HL-60 (cell line): Measurements from ENCODE around the gene IGFN1.

Source experiments
- DNase-seq, 2 experiments: peaks; one replicate each; pipeline ENCODE4 v3.0.0-alpha.2; 2010 to 2020; ENCODE audit warnings: low read depth in 1 of 2, low spot score in 1 of 2
- H3K27ac ChIP-seq: fragments of 250-450 bp; sonication (Bioruptor Pico); replicated peaks from 2 replicates; pipeline ENCODE4 v1.5.1; 2020; ENCODE audit warnings: mild to moderate bottlenecking, moderate library complexity
- H3K27me3 ChIP-seq: fragments of 250-450 bp; sonication (Bioruptor Pico); 2 replicates; pipeline ENCODE4 v1.5.1; 2021; ENCODE audit warnings: mild to moderate bottlenecking, moderate library complexity; ENCODE audit not compliant: insufficient read depth, poor library complexity, severe bottlenecking
- H3K4me3 ChIP-seq: replicated peaks from 2 replicates; pipeline ENCODE4 v1.5.1; 2011; ENCODE audit warnings: mild to moderate bottlenecking, control low read depth, low read length; ENCODE audit not compliant: insufficient read depth
- CTCF ChIP-seq: IDR thresholded peaks from one replicate; pipeline ENCODE4 v1.5.1; 2011; ENCODE audit warnings: low read length, control low read depth, inconsistent platforms; ENCODE audit not compliant: insufficient read depth
- GABPA ChIP-seq: IDR thresholded peaks from 2 replicates; pipeline ENCODE4 v1.6.1; 2012; ENCODE audit warnings: low read depth
- POLR2AphosphoS5 ChIP-seq: IDR thresholded peaks from 2 replicates; pipeline ENCODE4 v1.6.1; 2012; ENCODE audit warnings: low read depth
- REST ChIP-seq: IDR thresholded peaks from 2 replicates; pipeline ENCODE4 v1.6.1; 2012; ENCODE audit warnings: low read depth; ENCODE audit not compliant: insufficient replicate concordance
- SPI1 ChIP-seq: IDR thresholded peaks from 2 replicates; pipeline ENCODE4 v1.6.1; 2012; ENCODE audit warnings: low read depth, mild to moderate bottlenecking, borderline replicate concordance

The IGFN1 gene

GRCh38 chr1:201269281-201269680 is 78.7 kb downstream of the IGFN1 start:
- no peak for DNase-seq
- Histone ChIP-seq H3K27ac (no peak overlapping the region), H3K27me3 (peaks cover 12% of the 10 kb centered on the region), H3K4me3 (no peak overlapping the region)
- TF ChIP-seq CTCF (no peak), POLR2AphosphoS5 (no peak), GABPA (no peak)

- DNase-seq: no peak
- TF ChIP-seq CTCF (no peak), POLR2AphosphoS5 (no peak), GABPA (no peak), SPI1 (no peak), REST (no peak)
- peaks cover 12% of the 10 kb centered on the region for H3K27me3 ChIP-seq
- H3K27ac ChIP-seq: no peak overlapping the region
- no peak overlapping the region for H3K4me3 ChIP-seq
Measured at GRCh38 chr1:201269900-201270410, 79.3 kb downstream of the IGFN1 start.

GRCh38 chr1:201270616-201271390 is 80.2 kb downstream of the IGFN1 start:
- no peak overlapping the region for H3K4me3 ChIP-seq
- no peak overlapping the region for H3K27ac ChIP-seq
- H3K27me3 ChIP-seq: peaks cover 7% of the 10 kb centered on the region
- no peak for DNase-seq
- no peak for TF ChIP-seq POLR2AphosphoS5
- TF ChIP-seq REST: no peak
- TF ChIP-seq SPI1: no peak
- no peak for TF ChIP-seq GABPA
- TF ChIP-seq CTCF: no peak

- no peak for DNase-seq
- Histone ChIP-seq H3K4me3 (no peak overlapping the region), H3K27ac (no peak overlapping the region), H3K27me3 (peaks cover 5% of the 10 kb centered on the region)
- no peak for TF ChIP-seq CTCF
- TF ChIP-seq POLR2AphosphoS5: no peak
- no peak for TF ChIP-seq GABPA
- TF ChIP-seq REST: no peak
- TF ChIP-seq SPI1: no peak
Measured at GRCh38 chr1:201272799-201273198, 82.2 kb downstream of the IGFN1 start.
